Ovary (tissue), 3 donors: Measurements from ENCODE around the gene ASF1A.

Experiments used
- EP300 ChIP-seq: sonication (generic); formaldehyde crosslinking; IDR thresholded peaks from one replicate; pipeline ENCODE4 v1.6.1; 2017; ENCODE audit warnings: antibody characterized with exemption
- POLR2A ChIP-seq: fragments of 450-650 bp; IDR thresholded peaks from one replicate; pipeline ENCODE4 v1.6.1; 2017; ENCODE audit warnings: antibody characterized with exemption, mild to moderate bottlenecking, moderate library complexity
- TF ChIP-seq, protein P1 (sequence below), 3 donors: fragments of 450-650 bp in 2 of 3; fragments of 200-600 bp in 1 of 3; IDR thresholded peaks; one replicate each; pipeline versions ENCODE4 v1.5.1 to v1.8.0; 2016 to 2022; ENCODE audit warnings: antibody characterized with exemption in 3 of 3, mild to moderate bottlenecking in 1 of 3
- donor health status: DM: no; HTN: no; CAD: no.

GRCh38 chr6:118872726-118873125, 21.2 kb upstream of the ASF1A start:
- TF ChIP-seq, protein P1, sequence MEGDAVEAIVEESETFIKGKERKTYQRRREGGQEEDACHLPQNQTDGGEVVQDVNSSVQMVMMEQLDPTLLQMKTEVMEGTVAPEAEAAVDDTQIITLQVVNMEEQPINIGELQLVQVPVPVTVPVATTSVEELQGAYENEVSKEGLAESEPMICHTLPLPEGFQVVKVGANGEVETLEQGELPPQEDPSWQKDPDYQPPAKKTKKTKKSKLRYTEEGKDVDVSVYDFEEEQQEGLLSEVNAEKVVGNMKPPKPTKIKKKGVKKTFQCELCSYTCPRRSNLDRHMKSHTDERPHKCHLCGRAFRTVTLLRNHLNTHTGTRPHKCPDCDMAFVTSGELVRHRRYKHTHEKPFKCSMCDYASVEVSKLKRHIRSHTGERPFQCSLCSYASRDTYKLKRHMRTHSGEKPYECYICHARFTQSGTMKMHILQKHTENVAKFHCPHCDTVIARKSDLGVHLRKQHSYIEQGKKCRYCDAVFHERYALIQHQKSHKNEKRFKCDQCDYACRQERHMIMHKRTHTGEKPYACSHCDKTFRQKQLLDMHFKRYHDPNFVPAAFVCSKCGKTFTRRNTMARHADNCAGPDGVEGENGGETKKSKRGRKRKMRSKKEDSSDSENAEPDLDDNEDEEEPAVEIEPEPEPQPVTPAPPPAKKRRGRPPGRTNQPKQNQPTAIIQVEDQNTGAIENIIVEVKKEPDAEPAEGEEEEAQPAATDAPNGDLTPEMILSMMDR (IDR thresholded peaks at IDR 0.05) = no peak
- TF ChIP-seq POLR2A = no peak
- no peak for TF ChIP-seq EP300
